Esophagus muscularis mucosa (tissue), 3 donors: ENCODE measurements around the gene GFI1.

Experiments used
- POLR2A ChIP-seq: fragments of 450-650 bp; IDR thresholded peaks from one replicate; pipeline ENCODE4 v1.6.1; 2017; ENCODE audit warnings: antibody characterized with exemption, moderate library complexity, mild to moderate bottlenecking, low read depth
- POLR2AphosphoS5 ChIP-seq, 2 donors: sonication (generic); formaldehyde crosslinking; IDR thresholded peaks; one replicate each; pipeline ENCODE4 v1.6.1; 2017; ENCODE audit warnings: antibody characterized with exemption in 2 of 2
- TF ChIP-seq, protein P1 (sequence below), 3 experiments: fragments of 200-600 bp in 2 of 3; fragments of 450-650 bp in 1 of 3; sonication (generic) in 2 of 3; IDR thresholded peaks; one replicate each; pipeline ENCODE4 v1.5.1; 2017 to 2019; ENCODE audit warnings: antibody characterized with exemption in 3 of 3, mild to moderate bottlenecking in 2 of 3, moderate library complexity in 1 of 3

DNA sequence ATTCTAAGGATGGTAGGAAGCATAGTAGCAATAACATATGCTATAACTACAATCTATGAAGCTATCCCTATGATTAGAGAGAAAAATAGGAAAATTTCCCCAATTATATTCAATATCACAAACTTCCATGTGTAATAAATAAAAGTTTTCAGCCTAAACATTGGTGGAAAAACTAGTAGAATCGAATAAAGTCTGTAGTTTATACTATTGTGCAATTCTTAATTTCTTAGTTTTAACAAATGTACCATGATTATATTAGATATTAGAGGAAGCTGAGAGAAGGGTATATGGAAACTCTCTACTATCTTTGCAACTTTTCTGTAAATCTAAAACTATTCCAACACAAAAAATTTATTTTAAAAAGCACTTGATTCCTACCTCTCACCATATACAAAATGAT, 13.8 kb upstream of the GFI1 start:
- TF ChIP-seq POLR2A (no peak), POLR2AphosphoS5 (IDR thresholded peaks at IDR 0.05) (no peak)
- TF ChIP-seq, protein P1, sequence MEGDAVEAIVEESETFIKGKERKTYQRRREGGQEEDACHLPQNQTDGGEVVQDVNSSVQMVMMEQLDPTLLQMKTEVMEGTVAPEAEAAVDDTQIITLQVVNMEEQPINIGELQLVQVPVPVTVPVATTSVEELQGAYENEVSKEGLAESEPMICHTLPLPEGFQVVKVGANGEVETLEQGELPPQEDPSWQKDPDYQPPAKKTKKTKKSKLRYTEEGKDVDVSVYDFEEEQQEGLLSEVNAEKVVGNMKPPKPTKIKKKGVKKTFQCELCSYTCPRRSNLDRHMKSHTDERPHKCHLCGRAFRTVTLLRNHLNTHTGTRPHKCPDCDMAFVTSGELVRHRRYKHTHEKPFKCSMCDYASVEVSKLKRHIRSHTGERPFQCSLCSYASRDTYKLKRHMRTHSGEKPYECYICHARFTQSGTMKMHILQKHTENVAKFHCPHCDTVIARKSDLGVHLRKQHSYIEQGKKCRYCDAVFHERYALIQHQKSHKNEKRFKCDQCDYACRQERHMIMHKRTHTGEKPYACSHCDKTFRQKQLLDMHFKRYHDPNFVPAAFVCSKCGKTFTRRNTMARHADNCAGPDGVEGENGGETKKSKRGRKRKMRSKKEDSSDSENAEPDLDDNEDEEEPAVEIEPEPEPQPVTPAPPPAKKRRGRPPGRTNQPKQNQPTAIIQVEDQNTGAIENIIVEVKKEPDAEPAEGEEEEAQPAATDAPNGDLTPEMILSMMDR (IDR thresholded peaks at IDR 0.05), result no peak
